ENCODE results near the gene ZNF35.

DNA sequence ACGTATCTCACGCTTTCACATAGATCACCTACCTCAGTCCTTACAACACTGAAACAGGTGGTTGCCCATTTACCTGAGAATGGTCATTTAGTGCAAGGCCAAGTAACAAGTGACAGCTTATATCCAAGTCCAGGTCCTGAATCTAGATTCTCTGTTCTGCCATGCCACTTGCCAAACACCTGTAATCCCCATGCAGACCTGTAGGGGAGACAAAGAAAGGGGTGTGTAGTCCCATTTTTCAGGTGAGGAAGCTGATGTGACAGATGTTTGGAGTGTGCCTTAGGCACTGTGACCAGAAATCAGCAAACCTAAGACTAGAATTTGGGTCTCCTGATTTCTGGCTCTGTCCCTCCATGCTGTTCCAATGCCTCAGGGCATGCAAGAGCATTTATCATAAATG lies 12.7 kb downstream of the ZNF35 start:
- TF ChIP-seq, protein P1, sequence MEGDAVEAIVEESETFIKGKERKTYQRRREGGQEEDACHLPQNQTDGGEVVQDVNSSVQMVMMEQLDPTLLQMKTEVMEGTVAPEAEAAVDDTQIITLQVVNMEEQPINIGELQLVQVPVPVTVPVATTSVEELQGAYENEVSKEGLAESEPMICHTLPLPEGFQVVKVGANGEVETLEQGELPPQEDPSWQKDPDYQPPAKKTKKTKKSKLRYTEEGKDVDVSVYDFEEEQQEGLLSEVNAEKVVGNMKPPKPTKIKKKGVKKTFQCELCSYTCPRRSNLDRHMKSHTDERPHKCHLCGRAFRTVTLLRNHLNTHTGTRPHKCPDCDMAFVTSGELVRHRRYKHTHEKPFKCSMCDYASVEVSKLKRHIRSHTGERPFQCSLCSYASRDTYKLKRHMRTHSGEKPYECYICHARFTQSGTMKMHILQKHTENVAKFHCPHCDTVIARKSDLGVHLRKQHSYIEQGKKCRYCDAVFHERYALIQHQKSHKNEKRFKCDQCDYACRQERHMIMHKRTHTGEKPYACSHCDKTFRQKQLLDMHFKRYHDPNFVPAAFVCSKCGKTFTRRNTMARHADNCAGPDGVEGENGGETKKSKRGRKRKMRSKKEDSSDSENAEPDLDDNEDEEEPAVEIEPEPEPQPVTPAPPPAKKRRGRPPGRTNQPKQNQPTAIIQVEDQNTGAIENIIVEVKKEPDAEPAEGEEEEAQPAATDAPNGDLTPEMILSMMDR (IDR thresholded peaks at IDR 0.05): no peak
- no peak for TF ChIP-seq POLR2A (IDR thresholded peaks at IDR 0.05)
